SJCRH30 (cell line): ENCODE measurements around the gene SLC35C1. TPM values are rescaled to one million over a fixed set of nuclear protein-coding genes. Genes with fewer than 3 reads are reported as not detected.

Source experiments
- DNase-seq, 2 experiments: peaks; one replicate each; pipeline ENCODE4 v3.0.0-alpha.2; 2015 to 2020
- H3K27ac ChIP-seq: fragments of 250-450 bp; sonication (Bioruptor Pico); 2 replicates; pipeline ENCODE4 v1.5.1; 2020; ENCODE audit warnings: mild to moderate bottlenecking, moderate library complexity
- H3K27me3 ChIP-seq: fragments of 250-450 bp; sonication (Bioruptor Pico); 2 replicates; pipeline ENCODE4 v1.5.1; 2020; ENCODE audit warnings: mild to moderate bottlenecking, moderate library complexity
- H3K36me3 ChIP-seq: fragments of 250-450 bp; sonication (Bioruptor Pico); 2 replicates; pipeline ENCODE4 v1.5.1; 2020; ENCODE audit warnings: mild to moderate bottlenecking, moderate library complexity
- H3K4me1 ChIP-seq: fragments of 250-450 bp; sonication (Bioruptor Pico); 2 replicates; pipeline ENCODE4 v1.5.1; 2020; ENCODE audit warnings: mild to moderate bottlenecking, moderate library complexity
- H3K4me3 ChIP-seq: fragments of 250-450 bp; sonication (Bioruptor Pico); 2 replicates; pipeline ENCODE4 v1.5.1; 2020; ENCODE audit warnings: mild to moderate bottlenecking, moderate library complexity
- H3K9me3 ChIP-seq: fragments of 250-450 bp; sonication (Bioruptor Pico); replicated peaks from 2 replicates; pipeline ENCODE4 v1.5.1; 2020; ENCODE audit warnings: mild to moderate bottlenecking, moderate library complexity
- total RNA-seq: library from RNA; depleted of rRNA; stranded (reverse); fragments of >200 nt; shearing (Covaris generic); gene quantifications from 2 replicates; pipeline ENCODE4 v1.2.3, GENCODE V29; 2014; rRNA removed

The SLC35C1 gene
- total RNA-seq, 1 experiment from 2014 or later: 3.3 TPM

DNA sequence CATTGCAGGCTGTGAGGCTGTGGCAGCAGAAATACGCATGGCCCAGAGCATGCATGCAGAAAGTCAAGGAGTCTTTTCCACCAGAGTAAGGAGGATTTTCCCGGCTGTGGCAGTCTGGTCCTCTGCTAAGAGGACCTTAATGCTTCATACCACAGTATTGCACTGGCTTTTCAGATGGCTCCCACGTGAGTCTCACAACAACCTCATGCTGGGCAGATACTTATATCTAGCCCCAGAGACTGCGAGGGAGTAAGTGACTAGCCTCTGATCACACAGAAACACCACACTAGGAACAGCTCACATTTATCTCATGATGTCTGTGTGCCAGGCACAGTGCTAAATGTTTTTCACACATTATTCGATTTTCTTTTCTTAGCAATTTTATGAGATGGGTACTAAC is 50.4 kb downstream of the SLC35C1 start:
- no peak overlapping the region for H3K4me3 ChIP-seq

DNA sequence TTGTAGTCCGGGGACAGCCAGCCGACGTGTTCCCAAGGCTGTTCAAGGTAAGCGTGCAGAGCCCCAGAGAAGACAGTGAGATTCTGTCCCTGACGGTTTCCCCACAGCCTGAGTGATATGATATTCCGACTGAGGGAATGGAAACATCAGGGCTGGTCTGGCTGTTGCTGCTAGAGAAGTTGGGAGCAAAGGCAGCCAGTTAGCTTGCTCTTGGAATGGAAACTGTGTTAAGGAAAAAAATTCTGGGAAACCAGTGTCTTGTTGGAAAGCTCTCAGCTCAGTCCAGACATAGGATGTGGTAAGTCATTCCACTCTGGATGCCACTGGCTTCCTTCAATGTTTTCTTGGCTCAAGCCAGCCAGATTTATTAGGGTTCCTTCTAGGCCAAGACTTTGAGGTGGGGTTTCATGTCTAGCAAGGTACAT is 51.1 kb downstream of the SLC35C1 start:
- no peak overlapping the region for H3K4me3 ChIP-seq
- no peaks in the 10 kb centered on the region for H3K4me1 ChIP-seq
- H3K27me3 ChIP-seq: no peaks in the 10 kb centered on the region
- H3K36me3 ChIP-seq: 0 out of 2 replicates have a peak, but pooled peaks cover 5% of the 10 kb centered on the region
- no peak for DNase-seq
- H3K27ac ChIP-seq: no peak overlapping the region
- no peaks in the 10 kb centered on the region for H3K9me3 ChIP-seq

More for the DNA sequence above, 50.4 kb downstream of the SLC35C1 start:
- no peaks in the 10 kb centered on the region for H3K9me3 ChIP-seq
- H3K27ac ChIP-seq: no peak overlapping the region
- no peak for DNase-seq
- H3K36me3 ChIP-seq: 0 out of 2 replicates have a peak, but pooled peaks cover 5% of the 10 kb centered on the region
- H3K4me1 ChIP-seq: no peaks in the 10 kb centered on the region
- H3K27me3 ChIP-seq: no peaks in the 10 kb centered on the region

DNA sequence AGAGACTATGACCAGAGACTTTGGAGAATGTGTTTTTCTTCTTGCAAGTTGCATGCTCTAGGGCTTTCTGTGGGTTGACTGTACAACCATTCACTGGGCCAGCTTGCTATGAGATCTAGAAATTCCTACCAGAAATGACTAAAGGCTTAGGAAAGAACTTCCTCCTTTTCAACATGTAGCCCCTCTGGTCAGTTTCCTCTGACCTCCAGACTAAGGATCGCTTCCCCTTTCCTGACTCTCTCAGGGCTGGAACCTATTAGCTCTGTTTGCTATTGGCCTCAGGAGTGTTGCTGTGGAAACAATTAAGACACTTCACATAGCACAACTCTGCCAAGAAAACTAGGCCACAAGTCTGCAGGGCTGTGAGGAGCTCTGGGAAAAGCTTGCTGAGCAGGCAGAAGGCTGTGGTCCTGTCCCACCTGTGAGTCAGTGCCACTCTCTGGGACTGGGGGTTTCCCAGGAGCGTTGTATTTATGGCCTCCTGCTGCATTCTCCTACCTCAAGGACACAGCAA is 53.1 kb downstream of the SLC35C1 start:
- no peaks in the 10 kb centered on the region for H3K9me3 ChIP-seq
- H3K4me3 ChIP-seq: no peak overlapping the region
- H3K27me3 ChIP-seq: no peaks in the 10 kb centered on the region
- 0 out of 2 replicates have a peak, but pooled peaks cover 5% of the 10 kb centered on the region for H3K36me3 ChIP-seq
- no peak for DNase-seq
- H3K27ac ChIP-seq: no peak overlapping the region
- H3K4me1 ChIP-seq: no peaks in the 10 kb centered on the region

DNA sequence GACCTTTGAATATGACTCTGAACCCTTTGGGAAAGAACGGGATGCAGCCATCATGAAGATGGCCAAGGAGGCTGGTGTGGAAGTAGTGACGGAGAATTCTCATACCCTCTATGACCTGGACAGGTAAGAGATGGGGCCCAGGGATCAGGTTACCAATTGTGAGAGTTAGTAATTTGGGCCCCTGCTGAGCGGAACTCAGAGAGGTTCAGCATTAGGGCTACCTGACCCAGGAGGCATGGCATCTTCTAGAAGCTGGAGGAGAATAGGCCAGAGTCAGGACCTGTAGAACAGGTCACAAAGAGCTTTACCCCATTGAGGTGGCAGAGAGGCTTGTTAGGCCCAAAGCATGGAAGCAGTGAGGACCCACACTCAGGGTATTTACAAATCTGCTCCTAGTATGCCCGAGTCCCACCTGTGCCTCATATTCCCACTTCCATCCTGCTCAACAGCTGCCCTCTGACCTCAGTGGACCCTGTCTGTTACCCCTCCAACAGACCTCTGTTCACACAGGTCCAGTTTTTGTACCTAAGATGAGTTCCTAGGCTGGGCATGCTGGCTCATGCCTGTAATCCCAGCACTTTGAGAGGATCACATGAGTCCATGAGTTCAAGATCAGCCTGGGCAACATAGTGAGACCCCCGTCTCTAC is 53.9 kb downstream of the SLC35C1 start:
- no peak for DNase-seq
- peaks cover 6% of the 10 kb centered on the region; the same call in 1 of the 2 replicates for H3K36me3 ChIP-seq
- no peak overlapping the region for H3K27ac ChIP-seq
- H3K4me3 ChIP-seq: no peak overlapping the region
- no peaks in the 10 kb centered on the region for H3K9me3 ChIP-seq
- no peaks in the 10 kb centered on the region for H3K27me3 ChIP-seq
- no peaks in the 10 kb centered on the region for H3K4me1 ChIP-seq

DNA sequence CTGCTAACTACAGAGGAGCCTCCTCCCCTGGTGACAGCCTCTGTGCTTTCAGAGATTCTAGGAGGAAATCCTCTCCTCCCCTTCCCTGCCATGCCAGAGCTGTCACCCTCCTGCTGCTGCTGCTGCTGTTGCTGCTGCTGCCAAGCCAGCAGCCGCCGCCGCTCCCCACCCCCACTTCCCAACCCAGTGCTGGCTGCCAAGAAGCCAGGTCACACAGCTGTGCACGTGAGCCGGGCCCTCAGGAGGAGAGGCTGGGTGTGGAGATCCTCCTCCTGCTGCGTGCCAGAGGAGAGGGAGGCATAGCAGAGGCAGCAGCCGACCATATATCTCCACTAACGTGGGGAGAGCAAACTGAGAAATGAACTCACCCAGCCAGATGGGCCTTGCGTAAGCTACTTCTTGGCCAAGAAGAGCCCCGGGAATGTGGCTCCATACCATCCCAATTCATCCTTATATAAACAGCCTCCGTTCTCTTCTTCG is 54.8 kb downstream of the SLC35C1 start:
- H3K27ac ChIP-seq: no peak overlapping the region
- DNase-seq: peak; percentile 18 to 31

DNA sequence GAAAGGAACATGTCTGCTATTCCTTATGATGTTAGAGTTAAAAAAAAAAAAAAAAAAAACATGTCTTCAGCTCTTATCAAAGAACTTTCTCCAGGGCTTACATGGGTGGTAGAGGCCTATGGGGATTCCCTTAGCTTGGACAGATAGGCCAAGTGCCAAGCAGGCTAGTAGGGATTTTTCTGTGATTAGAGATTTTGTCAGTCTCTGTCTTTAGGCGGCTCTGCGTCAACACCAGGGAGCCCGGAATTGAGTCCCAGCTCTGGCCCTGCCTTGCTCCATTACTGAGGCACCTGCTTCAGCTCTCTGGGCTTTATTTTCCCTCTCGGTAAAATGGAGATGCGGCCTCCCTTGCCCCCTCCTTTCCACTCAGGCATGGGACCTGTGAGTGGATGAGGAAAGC is 55.4 kb downstream of the SLC35C1 start:
- DNase-seq: no peak
- Histone ChIP-seq H3K36me3 (peaks cover 11% of the 10 kb centered on the region; the same call in 1 of the 2 replicates), H3K27ac (no peak overlapping the region), H3K9me3 (no peaks in the 10 kb centered on the region), H3K27me3 (no peaks in the 10 kb centered on the region), H3K4me1 (no peaks in the 10 kb centered on the region), H3K4me3 (no peak overlapping the region)

More for the DNA sequence above, 54.8 kb downstream of the SLC35C1 start:
- Histone ChIP-seq H3K9me3 (no peaks in the 10 kb centered on the region), H3K4me1 (no peaks in the 10 kb centered on the region), H3K27me3 (no peaks in the 10 kb centered on the region), H3K36me3 (peaks cover 11% of the 10 kb centered on the region; the same call in 1 of the 2 replicates), H3K4me3 (no peak overlapping the region)

DNA sequence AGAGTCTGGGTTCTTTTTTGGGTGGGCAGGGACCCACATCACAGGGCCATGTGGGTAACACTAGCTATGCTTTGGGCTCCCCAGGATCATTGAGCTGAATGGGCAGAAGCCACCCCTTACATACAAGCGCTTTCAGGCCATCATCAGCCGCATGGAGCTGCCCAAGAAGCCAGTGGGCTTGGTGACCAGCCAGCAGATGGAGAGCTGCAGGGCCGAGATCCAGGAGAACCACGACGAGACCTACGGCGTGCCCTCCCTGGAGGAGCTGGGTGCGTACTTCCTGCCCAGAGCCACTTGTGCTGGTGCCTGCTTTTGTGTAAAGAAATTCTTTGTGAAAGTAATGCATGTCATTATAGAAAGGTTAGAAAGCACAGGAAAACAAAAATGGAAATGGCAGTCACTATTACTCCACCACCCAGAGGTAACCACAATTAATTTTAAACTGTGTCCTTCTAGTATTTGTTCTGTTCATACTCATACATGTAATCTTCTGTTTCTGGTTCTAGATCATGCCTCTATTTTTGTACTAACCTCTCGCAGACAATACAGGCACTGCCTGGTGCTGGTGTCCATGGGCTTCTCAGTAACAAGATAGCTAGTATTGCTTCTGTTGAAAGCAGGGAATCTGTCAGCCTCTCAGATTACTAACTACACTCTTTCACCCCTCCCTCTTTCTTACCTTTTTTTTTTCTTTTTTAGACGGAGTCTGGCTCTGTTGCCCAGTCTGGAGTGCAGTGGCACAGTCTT is 56.0 kb downstream of the SLC35C1 start:
- no peak overlapping the region for H3K27ac ChIP-seq
- H3K36me3 ChIP-seq: peaks cover 11% of the 10 kb centered on the region; the same call in 1 of the 2 replicates
- no peak for DNase-seq

More for the DNA sequence above, 56.0 kb downstream of the SLC35C1 start:
- Histone ChIP-seq H3K4me1 (no peaks in the 10 kb centered on the region), H3K27me3 (no peaks in the 10 kb centered on the region), H3K4me3 (no peak overlapping the region), H3K9me3 (no peaks in the 10 kb centered on the region)

Other genes starting within 250 kb of the SLC35C1 start
- gene CHST1, start 139.5 kb upstream of the SLC35C1 start, total RNA-seq: not detected in 2 replicates
- gene CRY2, start 42.3 kb downstream of the SLC35C1 start, total RNA-seq: 9.6 and 10.3 TPM in 2 replicates
- gene MAPK8IP1, start 80.5 kb downstream of the SLC35C1 start, total RNA-seq: 9.2 and 14.2 TPM in 2 replicates
- 1.8 and 2.1 TPM in 2 replicates for gene FREY1, start 102.1 kb downstream of the SLC35C1 start, total RNA-seq
- 10.7 and 11.0 TPM in 2 replicates for gene PEX16, start 112.7 kb downstream of the SLC35C1 start, total RNA-seq
- gene LARGE2, start 117.5 kb downstream of the SLC35C1 start, total RNA-seq: 0.06 TPM in 1 of 2 replicates, not detected in the other